Subcutaneous adipose tissue (tissue), 4 donors: ENCODE data around the gene CSF2. TPM values are rescaled to one million over a fixed set of nuclear protein-coding genes. Genes with fewer than 3 reads are reported as not detected.

Experiments used
- CTCF ChIP-seq: fragments of 450-650 bp; IDR thresholded peaks from one replicate; pipeline ENCODE4 v1.5.1; 2016; ENCODE audit warnings: low read depth, mild to moderate bottlenecking, control low read depth, antibody characterized with exemption, moderate library complexity
- total RNA-seq, 4 donors: library from RNA; depleted of rRNA; stranded (reverse); fragments of >200 nt; gene quantifications; one replicate each; pipeline ENCODE4 v1.1.0, GENCODE V29; 2016

Gene CSF2
- total RNA-seq, 4 donors from 2014 or later: not detected

GRCh38 chr5:132100672-132101261 lies 27.2 kb downstream of the CSF2 start:
- TF ChIP-seq CTCF: no peak

GRCh38 chr5:132101385-132101880 lies 27.8 kb downstream of the CSF2 start:
- TF ChIP-seq CTCF: no peak

- TF ChIP-seq CTCF: no peak
Measured at GRCh38 chr5:132102101-132102701, 28.6 kb downstream of the CSF2 start.

GRCh38 chr5:132102944-132103331 lies 29.3 kb downstream of the CSF2 start:
- TF ChIP-seq CTCF: no peak

- no peak for TF ChIP-seq CTCF
Measured at GRCh38 chr5:132103332-132103951, 29.9 kb downstream of the CSF2 start.

GRCh38 chr5:132103969-132104391 lies 30.4 kb downstream of the CSF2 start:
- no peak for TF ChIP-seq CTCF

- TF ChIP-seq CTCF: no peak
Measured at GRCh38 chr5:132104556-132104955, 31.0 kb downstream of the CSF2 start.
